GM08714 (cell line): Measurements from ENCODE around the gene BMPR2.
"Not testable (repeated sequence)": the region's sequence is repeated elsewhere in the genome, so short reads cannot be mapped to it uniquely, and the experiment has no call there.

Experiments used
- H3K4me3 ChIP-seq: fragments of 200-500 bp; sonication (Bioruptor generic); 2 replicates; pipeline ENCODE4 v1.5.1; 2014; ENCODE audit warnings: mild to moderate bottlenecking, low read length, inconsistent platforms
- ZNF274 ChIP-seq: IDR thresholded peaks from 2 replicates; pipeline ENCODE4 v1.6.1; 2012; ENCODE audit warnings: mild to moderate bottlenecking, low read depth, low read length

BMPR2 gene

GRCh38 chr2:202560200-202560599 lies 184.1 kb downstream of the BMPR2 start:
- no peak overlapping the region for H3K4me3 ChIP-seq
- no peak for TF ChIP-seq ZNF274

DNA sequence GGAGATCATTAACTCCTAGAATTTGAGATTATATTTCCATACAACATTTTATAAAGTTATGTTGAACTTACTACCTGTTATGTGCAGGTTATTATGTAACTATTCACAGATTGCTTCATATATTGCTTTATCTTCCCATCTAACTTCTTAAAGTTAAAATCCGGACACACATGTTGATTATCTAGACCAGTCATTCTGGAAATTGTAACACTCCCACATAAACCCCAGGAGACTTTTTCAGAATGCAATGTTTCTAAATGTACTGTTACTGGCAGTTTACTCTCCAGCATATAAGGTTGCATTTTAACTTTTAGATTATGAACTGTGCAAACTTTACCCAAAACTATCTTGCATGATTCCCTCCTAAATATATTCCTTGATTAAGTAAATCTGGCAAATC lies 188.1 kb downstream of the BMPR2 start:
- H3K4me3 ChIP-seq, result no peak overlapping the region
- no peak for TF ChIP-seq ZNF274

DNA sequence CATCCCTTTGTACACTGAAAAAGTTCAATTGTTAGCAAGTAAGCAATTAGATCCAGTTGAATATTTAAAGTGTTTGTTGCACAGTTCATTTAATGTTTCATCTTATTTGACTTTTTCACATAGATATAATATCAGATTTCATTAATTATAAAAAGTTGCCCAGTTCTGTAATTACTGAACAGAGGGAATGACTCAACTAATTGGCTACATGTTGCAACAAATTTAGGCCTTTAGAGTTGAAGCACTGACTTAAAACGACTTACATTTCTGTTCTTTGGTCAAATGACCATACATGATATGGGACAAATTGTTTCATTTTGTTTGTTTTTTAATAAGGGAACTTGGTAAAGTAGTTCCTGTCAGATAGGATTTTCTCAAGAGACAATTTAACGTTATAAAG lies 190.2 kb downstream of the BMPR2 start:
- H3K4me3 ChIP-seq, result no peak overlapping the region
- no peak for TF ChIP-seq ZNF274

- H3K4me3 ChIP-seq, result no peak overlapping the region
- no peak for TF ChIP-seq ZNF274
These were observed 198.4 kb downstream of the BMPR2 start for GRCh38 chr2:202574541-202574940.

- not testable (repeated sequence) for H3K4me3 ChIP-seq
These were observed 199.1 kb downstream of the BMPR2 start for GRCh38 chr2:202575194-202575593.

DNA sequence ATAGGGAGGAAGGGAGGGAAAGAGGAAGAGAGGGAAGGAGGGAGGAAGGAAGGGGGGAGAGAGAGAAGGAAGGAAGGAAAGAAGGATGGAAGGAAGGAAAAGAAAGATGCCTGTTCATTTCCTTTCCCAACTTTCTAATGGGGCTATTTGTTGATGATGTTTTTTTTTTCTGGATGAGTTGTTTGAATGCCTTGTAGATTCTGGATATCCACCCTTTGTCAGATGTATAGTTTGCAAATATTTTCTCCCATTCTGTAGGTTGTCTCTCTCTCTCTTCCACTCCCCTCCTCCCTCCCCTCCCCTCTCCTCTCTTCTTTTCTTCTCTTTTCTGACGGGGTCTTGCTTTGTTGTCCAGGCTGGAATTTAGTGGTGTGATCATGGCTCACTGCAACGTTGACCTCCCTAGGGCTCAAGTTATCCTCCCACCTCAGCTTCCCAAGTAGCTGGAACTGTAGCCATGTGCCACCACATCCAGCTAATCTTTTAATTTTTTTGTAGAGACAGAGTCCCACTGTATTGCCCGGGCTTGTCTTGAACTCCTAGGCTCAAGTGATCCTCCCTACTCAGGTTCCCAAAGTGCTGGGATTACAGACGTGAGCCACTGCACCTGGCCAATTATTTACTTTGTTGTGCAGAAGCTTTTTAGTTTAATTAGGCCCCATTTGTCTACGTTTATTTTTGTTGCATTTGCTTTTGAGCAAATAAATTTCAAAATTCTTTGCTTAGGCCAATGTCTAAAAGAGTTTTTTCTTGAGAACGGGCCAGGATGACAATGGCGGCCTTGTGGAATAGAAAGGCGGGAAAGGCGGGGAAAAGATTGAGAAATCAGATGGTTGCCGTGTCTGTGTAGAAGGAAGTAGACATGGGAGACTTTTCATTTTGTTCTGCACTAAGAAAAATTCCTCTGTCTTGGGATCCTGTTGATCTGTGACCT lies 201.4 kb downstream of the BMPR2 start:
- H3K4me3 ChIP-seq, result no peak overlapping the region
- no peak for TF ChIP-seq ZNF274

- H3K4me3 ChIP-seq, result not testable (repeated sequence)
These were observed 206.7 kb downstream of the BMPR2 start for GRCh38 chr2:202582846-202583245.

DNA sequence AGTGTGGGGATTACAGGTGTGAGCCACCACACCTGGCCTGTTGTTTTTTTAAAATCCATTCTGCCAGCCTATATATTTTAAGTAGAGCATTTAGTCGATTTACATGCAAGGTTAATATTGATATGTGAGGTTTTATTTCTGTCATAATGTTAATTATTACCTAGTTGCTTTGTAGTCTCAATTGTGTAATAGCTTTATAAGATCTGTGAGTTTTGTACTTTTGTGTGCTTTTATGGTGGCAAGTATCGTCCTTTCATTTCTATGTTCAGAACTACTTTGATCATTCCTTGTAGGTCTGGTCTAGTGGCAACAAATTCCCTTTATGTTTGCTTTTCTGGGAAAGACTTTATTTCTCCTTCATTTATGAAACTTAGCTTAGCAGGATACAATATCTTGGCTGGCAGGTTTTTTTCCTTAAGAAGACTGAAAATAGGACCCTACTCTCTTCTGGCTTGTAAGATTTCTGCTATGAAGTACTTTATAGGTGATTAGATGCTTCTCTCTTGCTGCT lies 207.6 kb downstream of the BMPR2 start:
- H3K4me3 ChIP-seq, result no peak overlapping the region
- no peak for TF ChIP-seq ZNF274

DNA sequence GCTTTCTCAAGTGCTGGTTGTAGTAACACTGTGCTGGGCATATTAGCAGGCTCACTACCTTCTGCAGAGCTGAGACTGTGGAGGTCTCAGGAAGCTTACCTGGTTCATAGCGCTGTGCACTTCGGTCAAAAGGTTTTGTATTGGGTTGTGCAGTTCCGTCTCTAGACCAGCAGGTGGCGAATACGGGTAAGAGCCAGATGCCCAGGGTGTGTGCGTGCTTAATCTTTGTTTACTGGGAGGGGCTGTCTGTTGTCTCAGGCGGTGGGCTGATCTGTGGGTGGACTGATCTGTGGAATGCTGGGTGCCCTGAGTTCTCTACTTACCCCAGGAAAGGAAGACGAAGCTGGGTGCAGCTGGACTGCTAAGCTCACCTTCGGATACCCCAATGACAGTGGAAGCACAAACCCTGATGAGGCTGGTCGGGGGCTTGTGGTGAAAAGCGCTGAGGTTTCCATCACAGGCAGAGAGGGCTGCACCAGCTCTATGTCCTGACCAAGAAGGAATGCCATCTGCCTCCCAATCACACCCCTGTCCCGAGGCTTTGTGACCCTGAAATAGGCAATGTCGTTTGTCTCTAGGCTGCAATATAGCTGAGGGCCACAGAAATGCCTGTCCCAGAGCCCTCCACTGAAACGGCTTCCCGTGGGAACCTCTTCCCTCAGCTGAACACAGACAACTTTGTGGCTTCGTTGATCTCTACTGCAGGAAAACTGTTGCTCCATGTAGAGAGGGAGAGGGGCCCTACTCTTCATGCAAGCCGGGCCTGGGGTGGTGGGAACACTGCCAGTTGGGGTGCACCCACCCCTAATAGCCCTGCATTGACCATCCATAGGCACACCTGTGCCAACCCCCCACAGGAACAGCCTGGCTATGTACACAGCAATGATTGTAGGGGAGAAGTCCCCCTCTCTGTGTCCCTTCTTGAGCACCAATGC lies 212.8 kb downstream of the BMPR2 start:
- TF ChIP-seq ZNF274, result no peak

GRCh38 chr2:202589582-202589949 lies 213.4 kb downstream of the BMPR2 start:
- no peak overlapping the region for H3K4me3 ChIP-seq
- no peak for TF ChIP-seq ZNF274

More for the DNA sequence above, 212.8 kb downstream of the BMPR2 start:
- H3K4me3 ChIP-seq, result no peak overlapping the region

DNA sequence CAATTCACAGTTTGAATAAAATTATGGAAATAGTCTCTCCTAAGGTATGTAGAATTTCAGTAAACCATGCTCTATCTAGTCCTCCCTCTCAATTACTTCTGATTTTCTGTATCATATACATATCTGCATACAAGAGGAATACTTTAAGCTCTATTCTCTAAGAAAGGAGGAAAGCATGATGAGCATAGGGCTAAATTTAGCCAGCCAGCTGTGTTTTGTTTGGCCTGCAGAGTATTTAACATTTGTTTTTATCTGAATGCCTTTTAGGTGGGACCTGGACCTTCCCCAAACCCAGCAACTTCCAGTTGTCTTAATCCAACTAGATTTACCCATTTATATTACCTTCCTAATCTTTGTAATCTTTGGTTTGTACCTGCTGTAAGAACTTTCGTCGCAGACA lies 216.4 kb downstream of the BMPR2 start:
- no peak for TF ChIP-seq ZNF274
- H3K4me3 ChIP-seq, result no peak overlapping the region

DNA sequence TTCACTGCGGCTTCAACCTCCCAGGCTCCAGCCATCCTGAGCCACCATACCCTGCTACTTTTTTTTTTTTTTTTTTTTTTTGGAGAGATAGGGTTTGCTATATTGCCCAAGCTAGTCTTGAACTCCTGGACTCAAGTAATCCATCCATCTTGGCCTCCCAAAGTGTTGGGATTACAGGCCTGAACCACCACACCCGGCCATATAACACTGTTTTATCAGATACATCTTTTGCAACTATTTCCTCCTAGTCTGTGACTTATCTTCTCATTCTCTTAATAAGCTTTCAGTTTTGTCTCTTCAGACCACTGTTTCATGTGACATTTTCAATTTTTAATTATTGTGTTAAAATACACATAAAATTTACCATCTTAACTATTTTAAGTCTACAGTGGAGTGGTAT lies 223.0 kb downstream of the BMPR2 start:
- no peak overlapping the region for H3K4me3 ChIP-seq
- no peak for TF ChIP-seq ZNF274

GRCh38 chr2:202599911-202600310 lies 223.8 kb downstream of the BMPR2 start:
- TF ChIP-seq ZNF274, result no peak
- H3K4me3 ChIP-seq, result no peak overlapping the region

DNA sequence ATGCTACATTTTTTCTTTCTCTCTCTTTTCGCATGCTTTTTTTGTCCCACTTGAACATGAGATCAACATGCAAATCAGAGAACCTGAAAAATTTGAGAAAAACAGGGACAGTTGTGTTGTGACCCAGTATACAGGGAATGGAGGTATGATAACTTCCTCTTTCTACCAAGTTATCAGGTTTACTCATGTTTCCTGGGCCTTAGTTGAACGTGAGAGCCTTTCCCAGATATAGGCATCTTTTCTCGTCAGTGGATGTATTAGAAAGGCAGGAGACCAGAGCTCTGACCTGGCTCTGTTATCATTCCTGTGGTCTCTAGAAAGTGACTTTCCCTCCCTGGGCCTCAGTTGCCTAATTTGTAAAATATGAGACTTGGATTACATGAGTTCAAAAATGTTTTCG lies 228.6 kb downstream of the BMPR2 start:
- no peak for TF ChIP-seq ZNF274
- no peak overlapping the region for H3K4me3 ChIP-seq

DNA sequence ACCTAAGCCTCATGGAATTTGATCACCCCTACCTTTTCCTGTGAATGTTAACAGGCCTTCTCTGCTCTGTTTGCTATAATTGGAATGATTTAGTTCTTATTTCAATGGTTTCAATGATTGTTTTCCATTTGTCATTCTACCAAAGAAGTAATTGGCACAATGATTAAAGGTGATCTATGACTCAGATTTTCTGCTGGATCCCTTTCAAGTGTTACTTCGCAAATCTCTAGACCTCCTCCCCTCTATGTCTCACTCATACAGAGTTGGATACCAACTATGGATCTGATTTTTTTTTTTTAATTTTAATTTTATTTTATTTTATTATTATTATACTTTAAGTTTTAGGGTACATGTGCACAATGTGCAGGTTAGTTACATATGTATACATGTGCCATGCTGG lies 229.0 kb downstream of the BMPR2 start:
- no peak for TF ChIP-seq ZNF274
- H3K4me3 ChIP-seq, result no peak overlapping the region
